Erythroblast (primary cell): ENCODE results near the gene BMPR2.

Source experiments
- GATA1 ChIP-seq: IDR thresholded peaks from 2 replicates; pipeline ENCODE4 v1.6.1; 2011; ENCODE audit warnings: low read depth, mild to moderate bottlenecking, control low read depth, low read length, moderate library complexity
- POLR2A ChIP-seq: IDR thresholded peaks from 2 replicates; pipeline ENCODE4 v1.6.1; 2011; ENCODE audit warnings: mild to moderate bottlenecking, low read length

- TF ChIP-seq POLR2A (no peak), GATA1 (no peak)
Measured at GRCh38 chr2:202560200-202560599, 184.1 kb downstream of the BMPR2 start.
